Effector memory CD8-positive, alpha-beta T cell (primary cell): Measurements from ENCODE around the gene SLAMF1.
"Not testable (repeated sequence)": the region's sequence is repeated elsewhere in the genome, so short reads cannot be mapped to it uniquely, and the experiment has no call there.

ENCODE experiments used
- ATAC-seq: fragments of 150-1000 bp; cut with Tn5 transposase; replicated peaks from 2 replicates; pipeline ENCODE4 v1.10.0; 2021; ENCODE audit warnings: mild to moderate bottlenecking, moderate library complexity
- DNase-seq, 3 experiments: peaks; one replicate each; pipeline ENCODE4 v3.0.0; 2021
- H3K27ac Mint-ChIP-seq, 2 donors: one replicate each; pipeline ENCODE4 v1.8.0; 2022; ENCODE audit warnings: mild to moderate bottlenecking in 2 of 2, mixed read lengths in 2 of 2, moderate library complexity in 2 of 2
- H3K27me3 Mint-ChIP-seq, 2 donors: one replicate each; pipeline ENCODE4 v1.8.0; 2022; ENCODE audit warnings: mixed read lengths in 2 of 2
- H3K36me3 Mint-ChIP-seq: one replicate; pipeline ENCODE4 v1.8.0; 2022; ENCODE audit warnings: mild to moderate bottlenecking, moderate library complexity, mixed read lengths; ENCODE audit not compliant: insufficient read depth
- H3K4me1 Mint-ChIP-seq, 2 donors: one replicate each; pipeline ENCODE4 v1.8.0; 2022; ENCODE audit warnings: low read depth in 2 of 2, mixed read lengths in 2 of 2
- H3K4me3 Mint-ChIP-seq, 2 donors: one replicate each; pipeline ENCODE4 v1.8.0; 2022; ENCODE audit warnings: mild to moderate bottlenecking in 2 of 2, mixed read lengths in 2 of 2, moderate library complexity in 2 of 2
- H3K9me3 Mint-ChIP-seq, 2 donors: one replicate each; pipeline ENCODE4 v1.8.0; 2022; ENCODE audit warnings: mixed read lengths in 2 of 2

The SLAMF1 gene

GRCh38 chr1:160608057-160608456 is 38.8 kb downstream of the SLAMF1 start:
- Mint-ChIP-seq H3K27me3 (no peaks in the 10 kb centered on the region), H3K4me1 (peaks cover 26 to 28% of the 10 kb centered on the region in 2 donors), H3K36me3 (peaks cover 49% of the 10 kb centered on the region), H3K9me3 (peaks cover 3% of the 10 kb centered on the region in 2 donors), H3K4me3 (no peak overlapping the region), H3K27ac (peak overlapping the region; percentile 41 to 89)
- DNase-seq (no peak), ATAC-seq (no peak)

GRCh38 chr1:160607672-160608032 is 39.2 kb downstream of the SLAMF1 start:
- H3K36me3 Mint-ChIP-seq: peaks cover 45% of the 10 kb centered on the region
- H3K4me1 Mint-ChIP-seq: peaks cover 23 to 28% of the 10 kb centered on the region in 2 donors
- no peak for DNase-seq
- H3K9me3 Mint-ChIP-seq: peaks cover 6% of the 10 kb centered on the region in 2 donors
- no peak overlapping the region for H3K4me3 Mint-ChIP-seq
- no peaks in the 10 kb centered on the region for H3K27me3 Mint-ChIP-seq
- ATAC-seq: no peak
- peak overlapping the region; percentile 89 for H3K27ac Mint-ChIP-seq

- H3K36me3 Mint-ChIP-seq: peaks cover 42% of the 10 kb centered on the region
- peak overlapping the region; percentile 42 to 60 for H3K4me3 Mint-ChIP-seq
- DNase-seq (peak; percentile 58 to 66 (median 60)), ATAC-seq (peak; percentile 98)
- peak overlapping the region; percentile 89 for H3K27ac Mint-ChIP-seq
- H3K4me1 Mint-ChIP-seq: peaks cover 23 to 28% of the 10 kb centered on the region in 2 donors
- H3K27me3 Mint-ChIP-seq: no peaks in the 10 kb centered on the region
- peaks cover 6% of the 10 kb centered on the region in 2 donors for H3K9me3 Mint-ChIP-seq
Observed at GRCh38 chr1:160607011-160607671, 39.7 kb downstream of the SLAMF1 start.

DNA sequence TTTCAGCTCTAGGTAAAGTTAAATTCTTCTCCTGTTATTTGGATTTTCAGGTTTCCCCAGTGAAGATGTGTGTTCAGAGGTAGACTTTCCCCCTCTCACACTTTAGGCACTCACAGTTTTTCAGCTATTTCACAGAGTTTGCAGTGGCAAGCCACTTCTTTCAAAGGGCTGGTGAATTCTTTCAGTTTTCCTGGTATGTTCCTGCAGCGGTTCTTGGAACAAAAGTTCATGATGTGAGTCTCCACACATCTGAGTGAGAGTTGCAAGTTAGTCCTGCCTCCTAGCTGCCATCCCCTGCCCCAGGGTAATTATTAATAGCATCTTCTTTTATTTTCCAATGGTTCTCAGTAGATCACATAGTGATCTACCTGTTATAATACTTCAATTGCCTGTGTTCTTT is 40.2 kb downstream of the SLAMF1 start:
- H3K4me3 Mint-ChIP-seq: peak overlapping the region; percentile 42 to 60
- peaks cover 23 to 28% of the 10 kb centered on the region in 2 donors for H3K4me1 Mint-ChIP-seq
- peak overlapping the region; percentile 89 for H3K27ac Mint-ChIP-seq
- H3K27me3 Mint-ChIP-seq: no peaks in the 10 kb centered on the region
- peaks cover 6% of the 10 kb centered on the region in 2 donors for H3K9me3 Mint-ChIP-seq
- ATAC-seq: no peak
- peaks cover 37% of the 10 kb centered on the region for H3K36me3 Mint-ChIP-seq
- DNase-seq: no peak

DNA sequence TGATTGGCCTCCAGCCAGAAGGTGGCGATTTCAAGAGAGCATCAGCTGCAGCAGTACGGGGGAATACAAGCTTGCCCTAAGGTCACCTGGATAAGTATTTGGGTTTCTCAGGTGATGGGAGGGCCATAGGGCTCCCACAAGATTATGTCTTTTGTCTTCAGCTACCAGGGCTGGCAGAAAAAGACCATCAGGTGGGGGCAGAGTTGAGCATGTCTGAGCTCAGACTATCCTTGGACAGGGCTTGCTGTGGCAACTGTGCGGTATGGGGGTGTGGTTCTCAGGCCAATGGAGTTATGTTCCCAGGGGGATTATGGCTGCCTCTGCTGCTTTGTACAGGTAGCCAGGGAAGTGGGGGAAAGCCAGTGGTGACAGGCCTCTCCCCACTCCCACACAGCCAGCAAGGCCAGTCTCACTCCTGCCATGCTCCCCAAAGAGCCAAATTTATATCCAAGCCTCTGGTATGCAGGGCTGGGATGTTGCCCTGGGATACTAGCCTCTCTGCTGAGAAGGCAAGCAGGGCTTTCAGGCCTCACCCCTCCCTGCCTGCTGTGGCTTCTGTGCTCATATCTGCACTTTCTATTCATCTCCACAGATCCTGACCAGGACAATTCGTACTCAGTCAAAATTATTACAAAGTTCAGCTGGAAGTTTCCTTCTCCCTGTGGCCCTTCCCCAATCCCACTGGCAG is 40.9 kb downstream of the SLAMF1 start:
- Mint-ChIP-seq H3K4me1 (peaks cover 23 to 28% of the 10 kb centered on the region in 2 donors), H3K36me3 (peaks cover 31% of the 10 kb centered on the region), H3K9me3 (peaks cover 10 to 12% of the 10 kb centered on the region in 2 donors), H3K27ac (peak overlapping the region; percentile 89), H3K4me3 (peak overlapping the region; percentile 42 to 60), H3K27me3 (no peaks in the 10 kb centered on the region)
- DNase-seq (no peak), ATAC-seq (no peak)

GRCh38 chr1:160605205-160605604 is 41.6 kb downstream of the SLAMF1 start:
- ATAC-seq (no peak), DNase-seq (no peak)
- Mint-ChIP-seq H3K4me3 (no peak overlapping the region), H3K27ac (peak overlapping the region; percentile 35 to 89), H3K4me1 (peaks cover 23 to 28% of the 10 kb centered on the region in 2 donors), H3K27me3 (no peaks in the 10 kb centered on the region), H3K36me3 (peaks cover 25% of the 10 kb centered on the region), H3K9me3 (peaks cover 10 to 15% of the 10 kb centered on the region in 2 donors)

GRCh38 chr1:160597705-160598104 is 49.1 kb downstream of the SLAMF1 start:
- H3K27me3 Mint-ChIP-seq: no peaks in the 10 kb centered on the region
- no peaks in the 10 kb centered on the region for H3K4me1 Mint-ChIP-seq
- no peak overlapping the region for H3K27ac Mint-ChIP-seq
- ATAC-seq (no peak), DNase-seq (no peak)
- peaks cover 3 to 17% of the 10 kb centered on the region in 2 donors for H3K9me3 Mint-ChIP-seq
- peaks cover 3% of the 10 kb centered on the region for H3K36me3 Mint-ChIP-seq
- H3K4me3 Mint-ChIP-seq: no peak overlapping the region

DNA sequence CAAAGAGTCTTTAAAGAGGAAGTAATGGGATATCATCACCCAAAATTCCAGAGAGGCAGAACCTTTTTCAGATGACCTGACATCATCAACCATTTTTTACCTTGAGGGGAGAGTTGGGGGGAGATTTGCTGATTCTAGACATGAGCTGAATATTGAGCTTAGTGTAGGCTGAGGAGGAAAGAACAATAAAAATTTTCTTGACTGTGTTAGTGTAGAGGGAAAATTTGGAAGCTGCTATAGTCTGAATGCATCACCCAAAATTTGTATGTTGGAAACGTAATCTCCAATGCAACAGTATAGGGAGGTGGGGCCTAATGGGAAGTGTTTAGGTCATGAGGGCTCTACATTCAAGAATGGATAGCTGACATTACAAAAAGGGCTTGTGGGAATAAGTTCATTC is 49.8 kb downstream of the SLAMF1 start:
- no peak overlapping the region for H3K27ac Mint-ChIP-seq
- ATAC-seq (no peak), DNase-seq (no peak)
- no peaks in the 10 kb centered on the region for H3K36me3 Mint-ChIP-seq
- H3K9me3 Mint-ChIP-seq: peaks cover 5 to 17% of the 10 kb centered on the region in 2 donors
- no peak overlapping the region for H3K4me3 Mint-ChIP-seq
- H3K4me1 Mint-ChIP-seq: no peaks in the 10 kb centered on the region
- no peaks in the 10 kb centered on the region for H3K27me3 Mint-ChIP-seq

DNA sequence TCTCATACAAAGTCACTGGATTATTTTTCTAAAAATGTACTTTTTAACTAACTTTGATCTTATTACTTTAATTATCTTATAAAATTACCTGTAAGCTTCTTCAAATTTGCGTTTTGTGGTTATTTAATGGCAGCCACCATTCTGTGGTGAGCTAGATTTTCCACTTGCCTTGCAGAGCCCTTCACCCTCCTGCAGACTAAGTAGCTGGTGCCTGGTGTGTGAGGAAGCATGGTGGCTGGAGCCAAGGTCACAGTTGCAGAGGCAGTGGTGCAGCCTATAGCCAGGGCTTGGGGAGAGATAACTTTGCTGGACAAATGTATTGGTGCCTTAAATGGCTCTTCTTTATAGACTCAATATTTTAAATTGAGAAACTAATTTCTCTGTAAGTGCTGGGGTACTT is 56.4 kb downstream of the SLAMF1 start:
- Mint-ChIP-seq H3K4me1 (peaks cover 7 to 12% of the 10 kb centered on the region in 2 donors), H3K27me3 (no peaks in the 10 kb centered on the region), H3K27ac (peak overlapping the region in 1 of 2 donors; percentile 38), H3K36me3 (no peaks in the 10 kb centered on the region), H3K9me3 (peaks cover 2 to 9% of the 10 kb centered on the region in 2 donors), H3K4me3 (no peak overlapping the region)
- no peak for DNase-seq
- ATAC-seq: no peak

- H3K9me3 Mint-ChIP-seq: peaks cover 0 to 2% of the 10 kb centered on the region in 2 donors
- H3K4me3 Mint-ChIP-seq: no peak overlapping the region
- ATAC-seq (no peak), DNase-seq (no peak)
- H3K36me3 Mint-ChIP-seq: no peaks in the 10 kb centered on the region
- H3K27me3 Mint-ChIP-seq: no peaks in the 10 kb centered on the region
- H3K27ac Mint-ChIP-seq: no peak overlapping the region
- peaks cover 17 to 25% of the 10 kb centered on the region in 2 donors for H3K4me1 Mint-ChIP-seq
Observed at GRCh38 chr1:160588468-160588867, 58.4 kb downstream of the SLAMF1 start.

- Mint-ChIP-seq H3K27ac (peak overlapping the region; percentile 49 to 95), H3K4me3 (peak overlapping the region; percentile 49 to 64), H3K4me1 (peaks cover 33 to 50% of the 10 kb centered on the region in 2 donors), H3K9me3 (no peaks in the 10 kb centered on the region), H3K36me3 (no peaks in the 10 kb centered on the region), H3K27me3 (no peaks in the 10 kb centered on the region)
- DNase-seq (no peak), ATAC-seq (no peak)
Observed at GRCh38 chr1:160584784-160585183, 62.1 kb downstream of the SLAMF1 start.

DNA sequence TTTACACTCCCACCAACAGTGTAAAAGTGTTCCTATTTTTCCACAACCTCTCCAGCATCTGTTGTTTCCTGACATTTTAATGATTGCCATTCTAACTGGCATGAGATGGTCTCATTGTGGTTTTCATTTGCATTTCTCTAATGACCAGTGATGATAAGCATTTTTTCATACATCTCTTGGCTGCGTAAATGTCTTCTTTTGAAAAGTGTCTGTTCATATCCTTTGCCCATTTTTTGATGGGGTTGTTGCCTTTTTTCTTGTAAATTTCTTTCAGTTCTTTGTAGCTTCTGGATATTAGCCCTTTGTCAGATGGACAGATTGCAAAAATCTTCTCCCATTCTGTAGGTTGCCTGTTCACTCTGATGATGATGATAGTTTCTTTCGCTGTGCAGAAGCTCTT is 63.9 kb downstream of the SLAMF1 start:
- peak overlapping the region in 1 of 2 donors; percentile 95 for H3K27ac Mint-ChIP-seq
- peaks cover 39 to 57% of the 10 kb centered on the region in 2 donors for H3K4me1 Mint-ChIP-seq

GRCh38 chr1:160581961-160582360 is 64.9 kb downstream of the SLAMF1 start:
- Mint-ChIP-seq H3K9me3 (no peaks in the 10 kb centered on the region), H3K4me3 (peak overlapping the region in 1 of 2 donors; percentile 4), H3K27ac (peak overlapping the region; percentile 83 to 88), H3K4me1 (peaks cover 45 to 66% of the 10 kb centered on the region in 2 donors), H3K36me3 (no peaks in the 10 kb centered on the region), H3K27me3 (no peaks in the 10 kb centered on the region)
- no peak for DNase-seq
- ATAC-seq: no peak

More for the DNA sequence above, 63.9 kb downstream of the SLAMF1 start:
- DNase-seq, H3K27me3 Mint-ChIP-seq, ATAC-seq, H3K9me3 Mint-ChIP-seq, H3K36me3 Mint-ChIP-seq: not testable (repeated sequence)
- H3K4me3 Mint-ChIP-seq: peak overlapping the region in 1 of 2 donors; percentile 27
